H9 (cell line): ENCODE measurements around the gene CDH15. TPM values are rescaled to one million over a fixed set of nuclear protein-coding genes. Genes with fewer than 3 reads are reported as not detected.
A peak's percentile ranks its signal among the peaks of the same experiment; 100 is the strongest.

ENCODE experiments used
- DNase-seq: peaks from one replicate; pipeline ENCODE4 v3.0.0-alpha.2; 2017
- H2AFZ ChIP-seq: one replicate; pipeline ENCODE4 v1.6.1; 2013; ENCODE audit warnings: mild to moderate bottlenecking, low read length, control low read depth, moderate library complexity
- H2AK5ac ChIP-seq: 2 replicates; pipeline ENCODE4 v1.6.1; 2013; ENCODE audit warnings: low read length, control low read depth, mixed read lengths; ENCODE audit not compliant: insufficient read length
- H2BK120ac ChIP-seq: one replicate; pipeline ENCODE4 v1.6.1; 2013; ENCODE audit warnings: low read depth, mild to moderate bottlenecking, low read length, control low read depth, inconsistent platforms; ENCODE audit not compliant: poor library complexity, severe bottlenecking
- H2BK12ac ChIP-seq: 2 replicates; pipeline ENCODE4 v1.6.1; 2013; ENCODE audit warnings: low read length, control low read depth, mixed read lengths, low read depth; ENCODE audit not compliant: insufficient read length
- H2BK15ac ChIP-seq: 2 replicates; pipeline ENCODE4 v1.6.1; 2013; ENCODE audit warnings: low read depth, low read length, control low read depth
- H2BK20ac ChIP-seq: one replicate; pipeline ENCODE4 v1.6.1; 2013; ENCODE audit warnings: low read depth, mild to moderate bottlenecking, low read length, control low read depth, inconsistent platforms; ENCODE audit not compliant: poor library complexity, severe bottlenecking
- H2BK5ac ChIP-seq: 2 replicates; pipeline ENCODE4 v1.6.1; 2013; ENCODE audit warnings: low read length, control low read depth, mixed read lengths; ENCODE audit not compliant: insufficient read length
- H3K14ac ChIP-seq: 2 replicates; pipeline ENCODE4 v1.6.1; 2013; ENCODE audit warnings: low read length, control low read depth; ENCODE audit not compliant: insufficient read depth
- H3K18ac ChIP-seq: 2 replicates; pipeline ENCODE4 v1.6.1; 2013; ENCODE audit warnings: low read depth, mild to moderate bottlenecking, mixed read lengths, low read length, control low read depth; ENCODE audit not compliant: insufficient read length
- H3K23ac ChIP-seq: 2 replicates; pipeline ENCODE4 v1.6.1; 2013; ENCODE audit warnings: low read length, control low read depth, mixed read lengths, low read depth; ENCODE audit not compliant: insufficient read length
- H3K23me2 ChIP-seq: 2 replicates; pipeline ENCODE4 v1.6.1; 2013; ENCODE audit warnings: low read depth, mild to moderate bottlenecking, mixed read lengths, low read length, control low read depth; ENCODE audit not compliant: insufficient read length, poor library complexity, severe bottlenecking
- H3K27ac ChIP-seq: 2 replicates; pipeline ENCODE4 v1.5.1; 2013; ENCODE audit warnings: low read length, control low read depth, mixed read lengths, low read depth; ENCODE audit not compliant: insufficient read length
- H3K27me3 ChIP-seq: 2 replicates; pipeline ENCODE4 v1.6.1; 2013; ENCODE audit warnings: low read length, control low read depth, inconsistent platforms; ENCODE audit not compliant: insufficient read depth
- H3K4ac ChIP-seq: 2 replicates; pipeline ENCODE4 v1.6.1; 2013; ENCODE audit warnings: low read depth, mild to moderate bottlenecking, control low read depth, inconsistent platforms, low read length, moderate library complexity
- H3K4me1 ChIP-seq: 2 replicates; pipeline ENCODE4 v1.6.1; 2013; ENCODE audit warnings: low read length, control low read depth, inconsistent platforms; ENCODE audit not compliant: insufficient read depth
- H3K4me2 ChIP-seq: 2 replicates; pipeline ENCODE4 v1.6.1; 2013; ENCODE audit warnings: low read length, control low read depth, mixed read lengths; ENCODE audit not compliant: insufficient read length, insufficient read depth
- H3K56ac ChIP-seq: 2 replicates; pipeline ENCODE4 v1.6.1; 2013; ENCODE audit warnings: low read depth, mild to moderate bottlenecking, mixed read lengths, low read length, control low read depth; ENCODE audit not compliant: insufficient read length
- H3K79me1 ChIP-seq: 2 replicates; pipeline ENCODE4 v1.6.1; 2013; ENCODE audit warnings: low read depth, mild to moderate bottlenecking, moderate library complexity, low read length, control low read depth, inconsistent platforms; ENCODE audit not compliant: insufficient read depth, poor library complexity, severe bottlenecking
- H3K79me2 ChIP-seq: 2 replicates; pipeline ENCODE4 v1.6.1; 2013; ENCODE audit warnings: low read length, control low read depth, inconsistent platforms; ENCODE audit not compliant: insufficient read depth
- H3K9ac ChIP-seq: 2 replicates; pipeline ENCODE4 v1.6.1; 2013; ENCODE audit warnings: low read length, control low read depth, mixed read lengths; ENCODE audit not compliant: insufficient read length; ENCODE audit errors: extremely low read depth
- H3K9me3 ChIP-seq: one replicate; pipeline ENCODE4 v1.6.1; 2013; ENCODE audit warnings: low read depth, low read length, inconsistent platforms; ENCODE audit not compliant: control insufficient read depth
- H3T11ph ChIP-seq: one replicate; pipeline ENCODE4 v1.6.1; 2013; ENCODE audit warnings: mild to moderate bottlenecking, low read length, control low read depth, inconsistent platforms
- H4K20me1 ChIP-seq: one replicate; pipeline ENCODE4 v1.6.1; 2013; ENCODE audit not compliant: control insufficient read depth, insufficient read length, insufficient read depth
- H4K5ac ChIP-seq: 2 replicates; pipeline ENCODE4 v1.6.1; 2013; ENCODE audit warnings: low read depth, mild to moderate bottlenecking, mixed read lengths, low read length, control low read depth; ENCODE audit not compliant: insufficient read length
- H4K8ac ChIP-seq: replicated peaks from 2 replicates; pipeline ENCODE4 v1.6.1; 2013; ENCODE audit warnings: low read length, control low read depth, mixed read lengths, low read depth; ENCODE audit not compliant: insufficient read length
- H4K91ac ChIP-seq: 2 replicates; pipeline ENCODE4 v1.6.1; 2013; ENCODE audit warnings: low read depth, mild to moderate bottlenecking, moderate library complexity, mixed read lengths, low read length, control low read depth; ENCODE audit not compliant: insufficient read length
- H3K27ac Mint-ChIP-seq, 3 experiments: 2 replicates in 2 of 3; 3 replicates in 1 of 3; pipeline ENCODE4 v1.8.0; 2020 to 2021; ENCODE audit warnings: mixed read lengths in 3 of 3, mild to moderate bottlenecking in 1 of 3, moderate library complexity in 1 of 3
- H3K27me3 Mint-ChIP-seq: 2 replicates; pipeline ENCODE4 v1.8.0; 2021; ENCODE audit warnings: low read depth, mild to moderate bottlenecking, moderate library complexity, mixed read lengths
- H3K36me3 Mint-ChIP-seq, 3 experiments: 2 replicates in 2 of 3; 3 replicates in 1 of 3; pipeline ENCODE4 v1.8.0; 2020 to 2021; ENCODE audit warnings: low read depth in 3 of 3, mixed read lengths in 3 of 3; ENCODE audit not compliant: insufficient read depth in 1 of 3
- H3K4me1 Mint-ChIP-seq, 2 experiments: 2 replicates each; pipeline ENCODE4 v1.8.0; 2020; ENCODE audit warnings: mixed read lengths in 2 of 2
- H3K4me3 Mint-ChIP-seq, 2 experiments: 2 replicates in 1 of 2; 3 replicates in 1 of 2; pipeline ENCODE4 v1.8.0; 2020 to 2021; ENCODE audit warnings: mild to moderate bottlenecking in 2 of 2, mixed read lengths in 2 of 2, moderate library complexity in 1 of 2
- H3K9me3 Mint-ChIP-seq, 2 experiments: 2 replicates in 1 of 2; 3 replicates in 1 of 2; pipeline ENCODE4 v1.8.0; 2020; ENCODE audit warnings: mild to moderate bottlenecking in 2 of 2, mixed read lengths in 2 of 2, moderate library complexity in 1 of 2
- CTCF ChIP-seq: fragments of 200-600 bp; sonication (generic); conservative IDR thresholded peaks from 3 replicates; pipeline ENCODE4 v1.8.0; 2021; ENCODE audit warnings: antibody characterized with exemption, mild to moderate bottlenecking
- WGBS: extraction: QIAGEN DNeasy Blood & Tissue Kit; methylation state at CpG from one replicate; pipeline ENCODE4 v1.1.7; 2013; ENCODE audit warnings: missing lambda C conversion rate, low lambda C conversion rate, mixed read lengths; ENCODE audit not compliant: insufficient read length; ENCODE audit errors: extremely low coverage; 5-methylcytosine and 5-hydroxymethylcytosine counted together
- total RNA-seq: library from RNA; stranded (reverse); gene quantifications from 2 replicates; pipeline ENCODE4 v1.2.1, GENCODE V29; 2021

CDH15 gene
- total RNA-seq, 1 experiment from 2014 or later, result 0.28 TPM

- TF ChIP-seq CTCF, result no peak
These were observed 23.1 kb downstream of the CDH15 start for GRCh38 chr16:89194340-89195311.

More at GRCh38 chr16:89194340-89195311, 23.1 kb downstream of the CDH15 start:
- H2BK20ac ChIP-seq, result no peak overlapping the region
- Mint-ChIP-seq H3K27ac (no peak overlapping the region), H3K4me1 (no peaks in the 10 kb centered on the region), H3K27me3 (peaks cover 36% of the 10 kb centered on the region), H3K9me3 (peaks cover 5% of the 10 kb centered on the region in 2 experiments; a peak in 2 of 5 replicates), H3K4me3 (no peak overlapping the region), H3K36me3 (no peaks in the 10 kb centered on the region)
- no peak overlapping the region for H3K9ac ChIP-seq
- H2AK5ac ChIP-seq, result no peak overlapping the region
- no peak overlapping the region for H2BK5ac ChIP-seq
- H2BK120ac ChIP-seq, result no peak overlapping the region
- no peak overlapping the region for H3K27ac ChIP-seq
- H3K4me1 ChIP-seq, result no peaks in the 10 kb centered on the region
- H3K4me2 ChIP-seq, result no peak overlapping the region
- no peak overlapping the region for H4K91ac ChIP-seq
- H4K5ac ChIP-seq, result no peak overlapping the region
- peak; percentile 26 for DNase-seq
- no peak overlapping the region for H3K56ac ChIP-seq
- no peak overlapping the region for H3K18ac ChIP-seq
- H3K27me3 ChIP-seq, result no peaks in the 10 kb centered on the region; the same call in 1 of the 2 replicates
- no peak overlapping the region for H4K8ac ChIP-seq
- no peak overlapping the region for H2BK12ac ChIP-seq
- no peaks in the 10 kb centered on the region for H4K20me1 ChIP-seq
- no peak overlapping the region for H3K14ac ChIP-seq
- no peak overlapping the region for H2BK15ac ChIP-seq
- no peak overlapping the region for H3T11ph ChIP-seq
- H3K4ac ChIP-seq, result no peak overlapping the region
- WGBS, result no CpG with 5 or more reads among the region's 45 CpGs
- no peaks in the 10 kb centered on the region for H3K79me1 ChIP-seq
- no peak overlapping the region for H2AFZ ChIP-seq
- H3K9me3 ChIP-seq, result no peaks in the 10 kb centered on the region
- H3K23me2 ChIP-seq, result peaks cover 5% of the 10 kb centered on the region
- no peak overlapping the region for H3K23ac ChIP-seq
- H3K79me2 ChIP-seq, result no peaks in the 10 kb centered on the region
